ENCODE data around the gene ARHGAP11A.
"Not testable (repeated sequence)": the region's sequence is repeated elsewhere in the genome, so short reads cannot be mapped to it uniquely, and the experiment has no call there.

Gene ARHGAP11A, protein sequence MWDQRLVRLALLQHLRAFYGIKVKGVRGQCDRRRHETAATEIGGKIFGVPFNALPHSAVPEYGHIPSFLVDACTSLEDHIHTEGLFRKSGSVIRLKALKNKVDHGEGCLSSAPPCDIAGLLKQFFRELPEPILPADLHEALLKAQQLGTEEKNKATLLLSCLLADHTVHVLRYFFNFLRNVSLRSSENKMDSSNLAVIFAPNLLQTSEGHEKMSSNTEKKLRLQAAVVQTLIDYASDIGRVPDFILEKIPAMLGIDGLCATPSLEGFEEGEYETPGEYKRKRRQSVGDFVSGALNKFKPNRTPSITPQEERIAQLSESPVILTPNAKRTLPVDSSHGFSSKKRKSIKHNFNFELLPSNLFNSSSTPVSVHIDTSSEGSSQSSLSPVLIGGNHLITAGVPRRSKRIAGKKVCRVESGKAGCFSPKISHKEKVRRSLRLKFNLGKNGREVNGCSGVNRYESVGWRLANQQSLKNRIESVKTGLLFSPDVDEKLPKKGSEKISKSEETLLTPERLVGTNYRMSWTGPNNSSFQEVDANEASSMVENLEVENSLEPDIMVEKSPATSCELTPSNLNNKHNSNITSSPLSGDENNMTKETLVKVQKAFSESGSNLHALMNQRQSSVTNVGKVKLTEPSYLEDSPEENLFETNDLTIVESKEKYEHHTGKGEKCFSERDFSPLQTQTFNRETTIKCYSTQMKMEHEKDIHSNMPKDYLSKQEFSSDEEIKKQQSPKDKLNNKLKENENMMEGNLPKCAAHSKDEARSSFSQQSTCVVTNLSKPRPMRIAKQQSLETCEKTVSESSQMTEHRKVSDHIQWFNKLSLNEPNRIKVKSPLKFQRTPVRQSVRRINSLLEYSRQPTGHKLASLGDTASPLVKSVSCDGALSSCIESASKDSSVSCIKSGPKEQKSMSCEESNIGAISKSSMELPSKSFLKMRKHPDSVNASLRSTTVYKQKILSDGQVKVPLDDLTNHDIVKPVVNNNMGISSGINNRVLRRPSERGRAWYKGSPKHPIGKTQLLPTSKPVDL

DNA sequence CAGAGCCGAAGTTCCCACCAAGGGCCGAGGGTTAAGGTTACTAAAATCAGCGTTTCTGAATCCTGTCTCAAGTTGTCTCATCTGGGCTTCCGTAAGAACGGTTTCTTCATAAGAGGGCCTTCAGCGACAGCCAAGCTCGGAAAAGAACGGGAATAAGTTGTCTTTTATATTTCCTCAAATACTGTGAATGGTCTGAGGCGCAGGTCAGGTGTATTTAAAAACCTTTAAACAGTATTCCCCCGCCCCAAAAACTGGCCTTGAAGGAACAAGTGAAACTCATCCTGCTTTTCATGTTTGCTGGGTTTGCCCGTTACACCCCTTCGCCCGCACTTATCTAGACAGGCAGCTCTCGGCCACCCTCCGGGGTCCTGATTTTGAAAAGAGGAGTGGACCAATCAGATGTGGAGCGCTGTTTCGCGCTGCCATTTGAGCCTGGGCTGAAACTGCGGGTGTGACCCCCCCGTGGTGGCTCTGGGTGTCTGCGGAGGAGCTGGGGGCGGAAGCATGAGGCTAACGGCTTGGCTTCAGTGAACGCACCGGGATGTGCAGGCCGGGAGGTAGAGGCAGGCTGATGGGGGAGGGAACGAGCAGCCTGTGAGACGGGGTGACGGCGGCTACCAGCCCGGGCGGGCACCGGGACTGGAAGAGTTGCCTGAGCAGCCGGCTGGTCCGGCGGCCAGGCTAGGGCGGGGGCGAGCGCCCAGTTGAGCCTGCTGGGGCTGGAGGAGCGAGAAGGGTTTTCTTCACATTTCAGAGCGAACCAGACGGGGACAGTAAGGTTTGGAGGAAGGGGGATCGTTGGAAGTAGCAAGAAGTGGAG lies at the start of gene ARHGAP11A:
TSS of gene ARHGAP11A (plus strand) at position 454 of the 820 bp plus-strand sequence. CDS start 708 bp downstream, outside the sequence.
- peak within 1 kb of the TSS; percentile 75 for H3K4me3 ChIP-seq (ENCODE audit: low read length)
- peak; percentile 90 for DNase-seq (ENCODE audit: low read depth)

DNA sequence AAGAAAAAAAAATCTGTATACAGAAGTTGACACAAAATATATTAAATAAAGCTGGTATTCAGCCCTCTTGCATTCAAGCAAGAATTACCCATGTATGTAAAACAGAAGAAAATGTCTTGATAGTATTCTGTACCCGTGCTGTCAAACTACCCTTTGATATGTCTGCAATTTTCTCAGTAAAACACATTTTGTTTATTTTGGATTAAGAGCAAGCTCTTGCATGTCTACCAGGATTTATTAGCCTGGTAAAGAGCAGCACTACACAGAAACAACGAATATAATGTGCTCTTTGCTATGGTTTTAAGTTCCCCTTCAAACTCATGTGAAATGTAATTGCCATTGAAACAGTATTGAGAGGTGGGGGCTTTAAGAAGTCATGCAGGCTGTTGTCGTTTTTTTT lies 46.3 kb upstream of the ARHGAP11A start:
- H3K4me3 ChIP-seq (ENCODE audit: low read length); DNase-seq (ENCODE audit: low read depth): not testable (repeated sequence)

DNA sequence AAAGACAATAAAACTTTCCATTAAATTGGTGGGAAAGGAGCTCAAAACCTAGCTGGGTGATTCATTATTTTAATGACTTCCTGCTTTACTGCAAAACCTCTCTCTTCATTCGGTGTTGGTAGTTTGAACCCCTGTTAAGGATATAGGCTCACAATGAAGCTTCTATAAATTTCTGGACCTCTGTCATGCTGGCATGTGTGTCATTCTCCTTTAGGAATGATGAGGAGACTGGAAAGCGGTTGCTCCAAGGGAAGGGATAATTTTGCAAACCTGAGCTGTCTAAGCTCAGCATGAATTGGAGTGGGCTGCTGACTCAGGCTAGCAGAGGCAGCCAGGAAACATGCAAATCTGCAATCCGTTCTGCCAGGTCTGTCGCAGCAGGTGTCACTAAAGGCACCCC lies 36.8 kb upstream of the ARHGAP11A start:
- H3K4me3 ChIP-seq (ENCODE audit: low read length); DNase-seq (ENCODE audit: low read depth): not testable (repeated sequence)

DNA sequence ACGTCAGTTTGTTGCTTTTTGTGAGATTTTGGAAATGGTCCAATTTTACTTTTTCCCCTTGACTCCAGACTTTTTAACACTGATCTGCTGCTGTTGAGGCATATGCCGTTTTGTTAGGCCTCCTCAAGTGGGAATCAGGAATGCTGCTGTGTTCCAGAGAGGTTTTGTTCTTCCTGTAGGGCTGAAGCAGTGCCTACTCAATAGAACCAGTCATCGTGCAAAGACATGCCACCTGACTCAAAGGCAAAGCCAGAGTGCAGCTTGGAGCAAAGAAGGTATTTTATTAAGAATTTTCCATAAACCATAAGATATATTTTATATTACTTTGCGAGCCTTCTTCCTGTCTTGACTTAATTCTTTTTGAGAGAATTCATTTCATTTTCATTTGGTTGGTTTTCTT lies 29.5 kb upstream of the ARHGAP11A start:
- H3K4me3 ChIP-seq (ENCODE audit: low read length), result not testable (repeated sequence)
- DNase-seq (ENCODE audit: low read depth), result peak; percentile 39

DNA sequence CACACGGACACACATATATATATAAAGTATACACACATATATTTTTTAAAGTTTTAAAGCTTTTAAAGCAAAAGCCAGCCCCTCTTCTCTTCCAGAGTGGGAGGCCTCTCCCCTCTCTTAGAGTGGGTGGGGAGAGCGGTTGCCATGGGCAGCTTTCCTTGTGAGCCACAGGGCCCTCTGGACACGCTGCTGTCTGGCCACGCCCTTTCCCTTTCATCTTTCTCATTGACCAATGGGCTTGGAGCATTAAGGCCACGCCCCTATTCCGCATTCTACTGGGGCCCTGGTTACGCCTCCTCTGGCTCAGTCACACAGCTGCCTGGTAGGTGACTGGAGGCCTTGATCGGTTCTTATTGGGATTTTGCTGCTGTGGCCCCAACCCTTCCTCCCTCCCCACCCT lies 22.2 kb upstream of the ARHGAP11A start, which contains the start of gene GOLGA8N:
TSS of gene GOLGA8N (plus strand) at position 306 of the 400 bp plus-strand sequence.
- not testable (repeated sequence) for DNase-seq (ENCODE audit: low read depth); H3K4me3 ChIP-seq (ENCODE audit: low read length)

DNA sequence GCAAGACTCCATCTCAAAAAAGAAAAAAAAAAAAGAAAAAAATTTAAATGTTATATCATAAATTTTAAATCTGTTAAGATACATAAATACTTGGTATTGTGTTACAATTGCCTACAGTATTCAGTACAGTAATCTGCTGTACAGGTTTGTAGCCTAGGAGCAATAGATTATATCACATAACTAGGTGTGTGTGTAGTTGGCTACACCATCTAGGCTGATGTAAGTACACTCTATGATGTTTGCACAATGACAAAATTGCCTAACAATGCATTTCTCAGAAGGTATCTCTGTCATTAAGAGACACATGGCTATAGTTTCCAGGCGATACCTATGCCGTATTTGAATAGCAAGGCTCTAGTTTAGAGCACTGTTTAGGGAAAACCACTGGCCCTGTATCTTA lies 5.8 kb upstream of the ARHGAP11A start:
- not testable (repeated sequence) for H3K4me3 ChIP-seq (ENCODE audit: low read length)
- DNase-seq (ENCODE audit: low read depth), result peak; percentile 20

DNA sequence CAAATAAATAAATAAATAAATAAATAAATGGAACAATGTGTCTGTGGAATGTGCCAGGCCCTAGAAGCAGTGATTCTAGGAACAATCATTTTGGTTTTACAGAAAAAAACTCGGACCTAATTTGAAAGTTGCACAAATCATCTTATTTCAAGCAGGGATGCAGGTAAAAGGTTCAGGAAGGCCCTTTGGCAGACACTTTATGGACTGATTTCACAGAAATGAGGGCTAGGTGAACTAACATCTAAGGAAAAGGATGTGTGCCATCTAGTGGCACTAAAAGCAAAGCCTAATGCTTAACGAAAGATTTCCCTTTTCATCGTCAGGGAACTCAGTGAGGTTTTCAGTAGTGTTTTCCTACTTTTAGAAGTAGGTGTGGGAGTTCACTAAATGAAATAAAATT lies 4.6 kb upstream of the ARHGAP11A start:
- H3K4me3 ChIP-seq (ENCODE audit: low read length), result not testable (repeated sequence)
- TF ChIP-seq, protein P1, sequence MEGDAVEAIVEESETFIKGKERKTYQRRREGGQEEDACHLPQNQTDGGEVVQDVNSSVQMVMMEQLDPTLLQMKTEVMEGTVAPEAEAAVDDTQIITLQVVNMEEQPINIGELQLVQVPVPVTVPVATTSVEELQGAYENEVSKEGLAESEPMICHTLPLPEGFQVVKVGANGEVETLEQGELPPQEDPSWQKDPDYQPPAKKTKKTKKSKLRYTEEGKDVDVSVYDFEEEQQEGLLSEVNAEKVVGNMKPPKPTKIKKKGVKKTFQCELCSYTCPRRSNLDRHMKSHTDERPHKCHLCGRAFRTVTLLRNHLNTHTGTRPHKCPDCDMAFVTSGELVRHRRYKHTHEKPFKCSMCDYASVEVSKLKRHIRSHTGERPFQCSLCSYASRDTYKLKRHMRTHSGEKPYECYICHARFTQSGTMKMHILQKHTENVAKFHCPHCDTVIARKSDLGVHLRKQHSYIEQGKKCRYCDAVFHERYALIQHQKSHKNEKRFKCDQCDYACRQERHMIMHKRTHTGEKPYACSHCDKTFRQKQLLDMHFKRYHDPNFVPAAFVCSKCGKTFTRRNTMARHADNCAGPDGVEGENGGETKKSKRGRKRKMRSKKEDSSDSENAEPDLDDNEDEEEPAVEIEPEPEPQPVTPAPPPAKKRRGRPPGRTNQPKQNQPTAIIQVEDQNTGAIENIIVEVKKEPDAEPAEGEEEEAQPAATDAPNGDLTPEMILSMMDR (IDR thresholded peaks at IDR 0.05; ENCODE audit: insufficient read depth, low read depth, low read length, missing control alignments), result peak; percentile 22
- DNase-seq (ENCODE audit: low read depth), result peak; percentile 50

DNA sequence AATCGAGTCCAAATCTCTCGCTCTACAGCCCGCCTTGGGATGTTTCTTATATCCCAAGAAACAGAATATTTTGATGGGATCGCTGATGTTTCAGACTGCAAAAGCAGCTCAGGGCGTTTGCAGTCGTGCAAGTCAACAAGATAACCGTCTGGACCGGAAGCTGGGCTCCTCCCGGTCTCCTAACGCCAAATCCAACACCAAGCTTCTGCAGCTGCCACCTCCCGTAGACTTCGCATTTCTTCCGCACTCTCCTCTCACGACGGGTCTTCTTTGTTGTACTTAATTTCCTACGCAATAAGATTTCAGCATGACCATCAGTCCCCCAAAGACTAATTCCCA lies 623 bp upstream of the ARHGAP11A start:
- not testable (repeated sequence) for DNase-seq (ENCODE audit: low read depth)
- peak overlapping the region; percentile 75 for H3K4me3 ChIP-seq (ENCODE audit: low read length)

DNA sequence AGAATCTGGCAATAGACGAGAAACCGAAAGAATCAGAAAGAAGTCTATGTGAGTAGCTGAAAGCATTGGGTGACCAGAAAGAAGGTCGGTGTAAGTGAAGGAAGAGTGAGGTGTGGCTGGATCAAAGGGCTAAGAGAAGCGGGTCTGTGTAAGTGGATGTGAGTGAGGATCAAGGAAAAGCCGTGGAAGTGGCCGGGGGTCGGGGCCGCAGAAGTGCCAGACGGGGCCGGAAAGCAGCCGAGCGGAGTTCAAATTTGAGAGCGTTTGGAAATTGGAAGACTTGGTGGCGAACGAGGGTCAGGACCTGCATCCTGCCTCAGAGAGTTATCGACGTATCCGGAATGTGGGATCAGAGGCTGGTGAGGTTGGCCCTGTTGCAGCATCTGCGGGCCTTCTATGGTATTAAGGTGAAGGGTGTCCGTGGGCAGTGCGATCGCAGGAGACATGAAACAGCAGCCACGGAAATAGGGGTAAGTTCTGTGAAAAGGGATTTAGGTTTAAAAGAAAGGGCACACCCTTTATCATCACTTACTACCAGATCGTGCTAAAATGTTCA lies 645 bp downstream of the ARHGAP11A start:
- H3K4me3 ChIP-seq (ENCODE audit: low read length), result peak overlapping the region; percentile 75
- peak; percentile 7 for DNase-seq (ENCODE audit: low read depth)

DNA sequence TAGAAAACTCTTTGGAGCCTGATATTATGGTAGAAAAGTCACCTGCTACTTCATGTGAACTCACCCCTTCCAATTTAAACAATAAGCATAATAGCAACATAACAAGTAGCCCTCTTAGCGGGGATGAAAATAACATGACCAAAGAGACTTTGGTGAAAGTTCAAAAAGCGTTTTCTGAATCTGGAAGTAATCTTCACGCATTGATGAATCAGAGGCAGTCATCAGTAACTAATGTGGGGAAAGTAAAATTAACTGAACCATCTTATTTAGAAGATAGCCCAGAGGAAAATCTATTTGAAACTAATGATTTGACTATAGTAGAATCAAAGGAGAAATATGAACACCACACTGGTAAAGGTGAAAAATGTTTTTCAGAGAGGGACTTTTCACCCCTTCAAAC lies 21.1 kb downstream of the ARHGAP11A start:
- H3K4me3 ChIP-seq (ENCODE audit: low read length), result no peak overlapping the region
- TF ChIP-seq, protein P1 (IDR thresholded peaks at IDR 0.05; ENCODE audit: insufficient read depth, low read depth, low read length, missing control alignments), result no peak
- DNase-seq (ENCODE audit: low read depth), result no peak

Measured in epithelial cell of esophagus (primary cell).